Mammary epithelial cell (primary cell): ENCODE data around the gene CCR6.

Source experiments
- EZH2 ChIP-seq: IDR thresholded peaks from 2 replicates; pipeline ENCODE4 v1.6.1; 2012; ENCODE audit warnings: low read length, inconsistent platforms, borderline replicate concordance
- TF ChIP-seq, protein P1 (sequence below), 2 donors: IDR thresholded peaks in 1 of 2; conservative IDR thresholded peaks in 1 of 2; 2 replicates each; pipeline ENCODE4 v1.5.1; 2011 to 2012; ENCODE audit warnings: inconsistent platforms in 2 of 2, low read length in 2 of 2, mild to moderate bottlenecking in 2 of 2, control low read depth in 1 of 2, low read depth in 1 of 2; ENCODE audit not compliant: insufficient read depth in 1 of 2; ENCODE audit errors: extremely low read depth in 1 of 2

- TF ChIP-seq, protein P1, sequence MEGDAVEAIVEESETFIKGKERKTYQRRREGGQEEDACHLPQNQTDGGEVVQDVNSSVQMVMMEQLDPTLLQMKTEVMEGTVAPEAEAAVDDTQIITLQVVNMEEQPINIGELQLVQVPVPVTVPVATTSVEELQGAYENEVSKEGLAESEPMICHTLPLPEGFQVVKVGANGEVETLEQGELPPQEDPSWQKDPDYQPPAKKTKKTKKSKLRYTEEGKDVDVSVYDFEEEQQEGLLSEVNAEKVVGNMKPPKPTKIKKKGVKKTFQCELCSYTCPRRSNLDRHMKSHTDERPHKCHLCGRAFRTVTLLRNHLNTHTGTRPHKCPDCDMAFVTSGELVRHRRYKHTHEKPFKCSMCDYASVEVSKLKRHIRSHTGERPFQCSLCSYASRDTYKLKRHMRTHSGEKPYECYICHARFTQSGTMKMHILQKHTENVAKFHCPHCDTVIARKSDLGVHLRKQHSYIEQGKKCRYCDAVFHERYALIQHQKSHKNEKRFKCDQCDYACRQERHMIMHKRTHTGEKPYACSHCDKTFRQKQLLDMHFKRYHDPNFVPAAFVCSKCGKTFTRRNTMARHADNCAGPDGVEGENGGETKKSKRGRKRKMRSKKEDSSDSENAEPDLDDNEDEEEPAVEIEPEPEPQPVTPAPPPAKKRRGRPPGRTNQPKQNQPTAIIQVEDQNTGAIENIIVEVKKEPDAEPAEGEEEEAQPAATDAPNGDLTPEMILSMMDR (conservative IDR thresholded peaks at IDR 0.05 in 1 of 2, IDR thresholded peaks at IDR 0.05 in 1 of 2; ENCODE audit: extremely low read depth in 1 of 2, insufficient read depth in 1 of 2, low read depth in 1 of 2, low read length in 2 of 2) = no peak
- no peak for TF ChIP-seq EZH2
Measured at GRCh38 chr6:167102318-167102717, 20.6 kb upstream of the CCR6 start.
